K562 (cell line): ENCODE data around the gene ORAI3. TPM values are rescaled to one million over a fixed set of nuclear protein-coding genes. Genes with fewer than 3 reads are reported as not detected.
A peak's percentile ranks its signal among the peaks of the same experiment; 100 is the strongest.

Source experiments
- BCL6 ChIP-seq: fragments of 250-450 bp; sonication (Bioruptor Pico); IDR thresholded peaks from 2 replicates; pipeline ENCODE4 v1.4.0; 2020
- CBX3 ChIP-seq, 2 experiments: IDR thresholded peaks; 1 replicate in 1 of 2; 2 replicates in 1 of 2; pipeline ENCODE4 v1.6.1; 2012; ENCODE audit warnings: inconsistent platforms in 2 of 2, low read length in 2 of 2, borderline replicate concordance in 1 of 2, control low read depth in 1 of 2
- CCNT2 ChIP-seq: IDR thresholded peaks from 2 replicates; pipeline ENCODE4 v1.6.1; 2011; ENCODE audit warnings: borderline replicate concordance, low read depth, mild to moderate bottlenecking, moderate library complexity, mixed read lengths, low read length; ENCODE audit not compliant: insufficient read length; ENCODE audit errors: extremely low read depth
- DMBX1 ChIP-seq: fragments of 250-450 bp; sonication (Bioruptor Pico); IDR thresholded peaks from 2 replicates; pipeline ENCODE4 v1.8.0; 2022; ENCODE audit warnings: inconsistent platforms, mild to moderate bottlenecking, moderate library complexity, borderline replicate concordance
- EP400 ChIP-seq: fragments of 450-650 bp; IDR thresholded peaks from 2 replicates; pipeline ENCODE4 v1.6.1; 2017; ENCODE audit warnings: antibody characterized with exemption, mild to moderate bottlenecking, moderate library complexity
- ERF ChIP-seq: fragments of 450-650 bp; formaldehyde crosslinking; IDR thresholded peaks from 2 replicates; pipeline ENCODE4 v1.4.0; 2020; ENCODE audit warnings: mild to moderate bottlenecking, mixed read lengths
- GTF2B ChIP-seq: IDR thresholded peaks from 2 replicates; pipeline ENCODE4 v1.6.1; 2011; ENCODE audit not compliant: insufficient read length; ENCODE audit errors: extremely low read depth
- HDAC6 ChIP-seq: IDR thresholded peaks from 2 replicates; pipeline ENCODE4 v1.6.1; 2012; ENCODE audit warnings: low read depth, mild to moderate bottlenecking, control low read depth, inconsistent platforms, low read length, moderate library complexity
- HMG20A ChIP-seq: fragments of 450-650 bp; formaldehyde crosslinking; conservative IDR thresholded peaks from 2 replicates; pipeline ENCODE4 v1.4.0; 2020; ENCODE audit warnings: mild to moderate bottlenecking, mixed read lengths
- HMG20B ChIP-seq: fragments of 250-450 bp; sonication (Bioruptor Pico); IDR thresholded peaks from 2 replicates; pipeline ENCODE4 v1.5.0; 2021; ENCODE audit warnings: mild to moderate bottlenecking
- HNRNPK ChIP-seq: fragments of 200-400 bp; formaldehyde crosslinking; IDR thresholded peaks from one replicate; pipeline ENCODE4 v1.6.1; 2018; ENCODE audit warnings: mild to moderate bottlenecking, low read depth, low read length; ENCODE audit not compliant: poor library complexity, severe bottlenecking
- KAT2B ChIP-seq: IDR thresholded peaks from one replicate; pipeline ENCODE4 v1.6.1; 2012; ENCODE audit warnings: low read depth, mild to moderate bottlenecking, control low read depth, inconsistent platforms, low read length, moderate library complexity
- LARP7 ChIP-seq: fragments of 450-650 bp; IDR thresholded peaks from 2 replicates; pipeline ENCODE4 v1.6.1; 2016
- MAFF ChIP-seq: IDR thresholded peaks from 2 replicates; pipeline ENCODE4 v1.6.1; 2012; ENCODE audit warnings: low read length, improper control_type of control experiment
- NR4A1 ChIP-seq, 2 experiments: fragments of 250-450 bp in 1 of 2; fragments of 450-650 bp in 1 of 2; sonication (Bioruptor Pico) in 1 of 2; IDR thresholded peaks; 2 replicates each; pipeline versions ENCODE4 v1.4.0 to v1.6.1; 2016 to 2020; ENCODE audit warnings: mild to moderate bottlenecking in 2 of 2, missing compliant biosample characterization in 1 of 2, missing genetic modification characterization in 1 of 2, moderate library complexity in 1 of 2
- PTRF ChIP-seq: fragments of 450-650 bp; IDR thresholded peaks from 2 replicates; pipeline ENCODE4 v1.6.1; 2016; ENCODE audit warnings: mild to moderate bottlenecking, missing genetic modification characterization, missing compliant biosample characterization
- RBM14 ChIP-seq: fragments of 200-400 bp; formaldehyde crosslinking; IDR thresholded peaks from 2 replicates; pipeline ENCODE4 v1.6.1; 2018; ENCODE audit warnings: low read depth, mild to moderate bottlenecking, low read length, moderate library complexity, borderline replicate concordance; ENCODE audit not compliant: insufficient read depth
- SETDB1 ChIP-seq: IDR thresholded peaks from one replicate; pipeline ENCODE4 v1.6.1; 2012; ENCODE audit warnings: low read length, control low read depth, inconsistent platforms
- ZNF140 ChIP-seq: fragments of 250-450 bp; sonication (Bioruptor Pico); IDR thresholded peaks from 2 replicates; pipeline ENCODE4 v1.8.0; 2021; ENCODE audit warnings: moderate library complexity, mild to moderate bottlenecking, inconsistent platforms
- ZNF311 ChIP-seq: fragments of 250-450 bp; sonication (Bioruptor Pico); IDR thresholded peaks from 2 replicates; pipeline ENCODE4 v1.4.0; 2020; ENCODE audit warnings: mild to moderate bottlenecking, moderate library complexity
- ZNF316 ChIP-seq: fragments of 450-650 bp; IDR thresholded peaks from 2 replicates; pipeline ENCODE4 v1.6.1; 2016
- ZNF644 ChIP-seq: fragments of 200-800 bp; sonication (Bioruptor generic); IDR thresholded peaks from 2 replicates; pipeline ENCODE4 v1.6.1; 2016; ENCODE audit warnings: low read depth, missing genetic modification characterization, missing compliant biosample characterization
- ZNF76 ChIP-seq: fragments of 250-450 bp; sonication (Bioruptor Pico); IDR thresholded peaks from 2 replicates; pipeline ENCODE4 v1.4.0; 2020; ENCODE audit warnings: mild to moderate bottlenecking, moderate library complexity, borderline replicate concordance
- ZNF830 ChIP-seq: fragments of 250-450 bp; sonication (Bioruptor Pico); IDR thresholded peaks from 2 replicates; pipeline ENCODE4 v1.5.0; 2021; ENCODE audit warnings: mild to moderate bottlenecking
- polyA plus RNA-seq, 8 experiments: library from polyadenylated mRNA; depleted of rRNA in 4 of 8; stranded (reverse) in 5 of 8; unstranded in 3 of 8; fragments of >200 nt; fragmentation: Nextera tagmentation in 2 of 8; fragmentation: Illumina TruSeq in 1 of 8; extraction: Ambion mirVana in 2 of 8; extraction: Trizol in 1 of 8; gene quantifications; 2 replicates each; pipeline versions ENCODE4 v1.2.1 to v1.2.3, GENCODE V29; 2011 to 2014; ENCODE audit warnings: inconsistent platforms in 1 of 8, missing spikeins in 1 of 8
- total RNA-seq, 7 experiments: library from RNA; depleted of rRNA in 6 of 7; stranded (reverse); fragments of >200 nt in 6 of 7; fragmentation: Illumina TruSeq in 2 of 7; extraction: Trizol in 2 of 7; gene quantifications; 2 replicates each; pipeline versions ENCODE4 v1.2.1 to v1.2.3, GENCODE V29; 2011 to 2021; ENCODE audit warnings: low replicate concordance in 1 of 7
- TF ChIP-seq, protein P1 (sequence below): fragments of 250-450 bp; sonication (Bioruptor Pico); IDR thresholded peaks from 2 replicates; pipeline ENCODE4 v1.4.0; 2020
- TF ChIP-seq, protein P2 (sequence below): sonication (generic); formaldehyde crosslinking; IDR thresholded peaks from 2 replicates; pipeline ENCODE4 v1.9.0; 2022; ENCODE audit warnings: mild to moderate bottlenecking, missing genetic modification reagents

ORAI3 gene
- total and polyA plus RNA-seq, 9 of the 15 experiments (the other 6 are each of a cell fraction or from before 2014, with no cell fraction given), result 4.9 to 23.3 (median 14.1) TPM

DNA sequence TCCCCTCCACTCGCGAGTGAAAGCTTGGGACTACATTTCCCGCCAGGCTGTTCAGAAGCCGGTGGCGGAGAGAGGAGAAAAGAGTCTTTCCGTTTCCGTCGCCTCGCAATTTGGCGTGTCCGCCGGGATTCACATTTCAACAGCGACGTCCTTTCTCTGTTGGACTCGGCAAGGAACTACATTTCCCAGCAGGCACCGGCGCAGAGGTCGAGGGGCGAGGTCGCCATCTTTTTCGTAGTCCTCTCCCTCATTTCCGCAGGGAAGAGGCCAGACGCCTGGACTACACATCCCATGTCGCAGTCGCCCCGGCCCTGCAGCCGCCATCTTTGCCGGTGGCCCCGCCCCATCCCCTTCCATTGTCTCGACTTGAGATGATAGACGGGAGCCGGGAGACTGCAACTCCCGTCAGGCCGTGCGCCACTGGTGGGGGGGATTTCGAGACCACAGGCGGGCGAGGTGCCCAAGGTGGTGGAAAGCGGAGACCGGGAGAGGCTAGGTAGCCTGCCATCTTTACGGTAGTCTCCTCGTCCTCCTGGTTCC, 26.4 kb upstream of the ORAI3 start (continued):
- no peak for TF ChIP-seq ZNF140
- TF ChIP-seq ZNF316, result no peak
- TF ChIP-seq HNRNPK, result no peak
- TF ChIP-seq, protein P1, sequence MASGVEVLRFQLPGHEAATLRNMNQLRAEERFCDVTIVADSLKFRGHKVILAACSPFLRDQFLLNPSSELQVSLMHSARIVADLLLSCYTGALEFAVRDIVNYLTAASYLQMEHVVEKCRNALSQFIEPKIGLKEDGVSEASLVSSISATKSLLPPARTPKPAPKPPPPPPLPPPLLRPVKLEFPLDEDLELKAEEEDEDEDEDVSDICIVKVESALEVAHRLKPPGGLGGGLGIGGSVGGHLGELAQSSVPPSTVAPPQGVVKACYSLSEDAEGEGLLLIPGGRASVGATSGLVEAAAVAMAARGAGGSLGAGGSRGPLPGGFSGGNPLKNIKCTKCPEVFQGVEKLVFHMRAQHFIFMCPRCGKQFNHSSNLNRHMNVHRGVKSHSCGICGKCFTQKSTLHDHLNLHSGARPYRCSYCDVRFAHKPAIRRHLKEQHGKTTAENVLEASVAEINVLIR (CRISPR knock-in tag), result peak; percentile 93
- peak; percentile 97 for TF ChIP-seq ZNF644 (tag)
- no peak for TF ChIP-seq LARP7
- TF ChIP-seq MAFF, result no peak
- no peak for TF ChIP-seq HMG20B
- TF ChIP-seq SETDB1, result peak; percentile 70
- no peak for TF ChIP-seq ZNF830 (CRISPR knock-in tag)
- no peak for TF ChIP-seq HDAC6
- TF ChIP-seq GTF2B, result no peak
- TF ChIP-seq ZNF76 (CRISPR knock-in tag), result peak; percentile 84; the same call in 1 of the 2 replicates
- 0 out of 2 replicates have a peak, but pooled peaks have one; percentile 11 for TF ChIP-seq ERF (CRISPR knock-in tag)
- TF ChIP-seq CCNT2, result no peak
- no peak for TF ChIP-seq NR4A1 (CRISPR knock-in tag; IDR thresholded peaks at IDR 0.05)
- TF ChIP-seq NR4A1 (tag; IDR thresholded peaks at IDR 0.05), result peak; percentile 89
- TF ChIP-seq, protein P2, sequence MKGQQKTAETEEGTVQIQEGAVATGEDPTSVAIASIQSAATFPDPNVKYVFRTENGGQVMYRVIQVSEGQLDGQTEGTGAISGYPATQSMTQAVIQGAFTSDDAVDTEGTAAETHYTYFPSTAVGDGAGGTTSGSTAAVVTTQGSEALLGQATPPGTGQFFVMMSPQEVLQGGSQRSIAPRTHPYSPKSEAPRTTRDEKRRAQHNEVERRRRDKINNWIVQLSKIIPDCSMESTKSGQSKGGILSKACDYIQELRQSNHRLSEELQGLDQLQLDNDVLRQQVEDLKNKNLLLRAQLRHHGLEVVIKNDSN, result no peak
- TF ChIP-seq KAT2B, result no peak
- TF ChIP-seq RBM14, result no peak
- no peak for TF ChIP-seq CBX3 (IDR thresholded peaks at IDR 0.05; ENCODE audit: borderline replicate concordance in 1 of 2, low read length in 2 of 2)
- TF ChIP-seq HMG20A (CRISPR knock-in tag), result no peak
- peak; percentile 94 for TF ChIP-seq DMBX1
- TF ChIP-seq BCL6 (CRISPR knock-in tag), result peak; percentile 92
- no peak for TF ChIP-seq EP400
- no peak for TF ChIP-seq PTRF (tag)
- peak; percentile 87 for TF ChIP-seq ZNF311 (CRISPR knock-in tag)
